HepG2 (cell line): Measurements from ENCODE around the gene VSIR. TPM values are rescaled to one million over a fixed set of nuclear protein-coding genes. Genes with fewer than 3 reads are reported as not detected.

Source experiments
- ATAC-seq: fragments of 200-7000 bp; cut with Tn5 transposase; 3 replicates; pipeline ENCODE4 v1.9.1; 2020; ENCODE audit warnings: mild to moderate bottlenecking, moderate library complexity
- BruUV-seq: library from RNA; stranded (reverse); fragments of 400-500 nt; replicated peaks from 2 replicates; lab custom pipeline; 2021; lab: Mats Ljungman, UMichigan
- CTCF ChIA-PET: fragments of 300-600 bp; formaldehyde crosslinking; extraction: SDS; loops from one replicate; lab custom pipeline; 2021; ENCODE audit warnings: low total read pairs, inconsistent platforms, low intra/inter-chr PET ratio; lab: Yijun Ruan, JAX
- POLR2A ChIA-PET: fragments of 350-600 bp; sonication (Branson Sonifier 250); formaldehyde crosslinking; loops from one replicate; lab custom pipeline; 2020; ENCODE audit warnings: antibody characterized with exemption, inconsistent platforms; lab: Yijun Ruan, JAX
- DNase-seq: peaks from one replicate; pipeline ENCODE4 v3.0.0-alpha.2; 2015; ENCODE audit warnings: low spot score
- FAIRE-seq: peaks from 3 replicates; lab custom pipeline; 2011; peaks lifted over from hg19 to GRCh38; lab: Jason Lieb, UNC
- H2AFZ ChIP-seq: one replicate; pipeline ENCODE4 v1.6.1; 2011; ENCODE audit warnings: low read length, inconsistent platforms
- H3K27ac ChIP-seq: fragments of 300-600 bp; 3 replicates; pipeline ENCODE4 v1.8.0; 2011; ENCODE audit warnings: mixed run types, mild to moderate bottlenecking, mixed read lengths, low read length, inconsistent platforms; ENCODE audit not compliant: insufficient read depth; ENCODE audit errors: extremely low read length
- H3K27me3 ChIP-seq, 2 experiments: fragments of 200-600 bp in 1 of 2; 2 replicates in 1 of 2; 3 replicates in 1 of 2; pipeline versions ENCODE4 v1.6.0 to v1.8.0; 2011; ENCODE audit warnings: low read length in 2 of 2, mild to moderate bottlenecking in 2 of 2, moderate library complexity in 2 of 2, inconsistent platforms in 1 of 2; ENCODE audit not compliant: insufficient read depth in 2 of 2, control insufficient read depth in 1 of 2
- H3K36me3 ChIP-seq, 2 experiments: fragments of 200-600 bp in 1 of 2; replicated peaks in 1 of 2; 2 replicates in 1 of 2; 3 replicates in 1 of 2; pipeline versions ENCODE4 v1.5.1 to v1.8.0; 2011; ENCODE audit warnings: low read length in 2 of 2, inconsistent platforms in 1 of 2; ENCODE audit not compliant: insufficient read depth in 2 of 2, control insufficient read depth in 1 of 2
- H3K4me1 ChIP-seq: 2 replicates; pipeline ENCODE4 v1.5.1; 2012; ENCODE audit warnings: low read length, inconsistent platforms; ENCODE audit not compliant: insufficient read depth
- H3K4me2 ChIP-seq: 2 replicates; pipeline ENCODE4 v1.6.0; 2011; ENCODE audit warnings: low read depth, low read length, inconsistent platforms
- H3K4me3 ChIP-seq, 3 experiments: fragments of 200-600 bp in 1 of 3; sonication (generic), shearing (Covaris generic) in 1 of 3; replicated peaks in 1 of 3; 2 replicates each; pipeline ENCODE4 v1.5.1; 2011 to 2016; ENCODE audit warnings: low read length in 3 of 3, inconsistent platforms in 2 of 3, low read depth in 2 of 3, mild to moderate bottlenecking in 2 of 3, control low read depth in 1 of 3, mixed read lengths in 1 of 3; ENCODE audit not compliant: insufficient read depth in 1 of 3
- H3K79me2 ChIP-seq: one replicate; pipeline ENCODE4 v1.6.1; 2011; ENCODE audit warnings: low read length, inconsistent platforms; ENCODE audit not compliant: insufficient read depth
- H3K9ac ChIP-seq: 2 replicates; pipeline ENCODE4 v1.6.0; 2011; ENCODE audit warnings: mild to moderate bottlenecking, low read depth, low read length, inconsistent platforms; ENCODE audit not compliant: insufficient read depth
- H3K9me3 ChIP-seq: 2 replicates; pipeline ENCODE4 v1.5.1; 2012; ENCODE audit warnings: mild to moderate bottlenecking, low read length
- H4K20me1 ChIP-seq: 2 replicates; pipeline ENCODE4 v1.6.0; 2011; ENCODE audit warnings: inconsistent platforms, mild to moderate bottlenecking, low read length, moderate library complexity; ENCODE audit not compliant: insufficient read depth
- AGO1 ChIP-seq: fragments of 200-400 bp; formaldehyde crosslinking; IDR thresholded peaks from 2 replicates; pipeline ENCODE4 v1.6.1; 2017; ENCODE audit warnings: mild to moderate bottlenecking, low read depth, low read length, moderate library complexity; ENCODE audit not compliant: poor library complexity, severe bottlenecking
- GABPA ChIP-seq, 2 experiments: IDR thresholded peaks; 2 replicates each; pipeline ENCODE4 v1.6.1; 2011 to 2016; ENCODE audit warnings: low read depth in 2 of 2, low read length in 1 of 2, missing biosample characterization in 1 of 2, missing genetic modification characterization in 1 of 2
- KLF11 ChIP-seq: IDR thresholded peaks from 2 replicates; pipeline ENCODE4 v1.6.1; 2016; ENCODE audit warnings: missing compliant biosample characterization
- KLF12 ChIP-seq: sonication (generic); formaldehyde crosslinking; IDR thresholded peaks from 2 replicates; pipeline ENCODE4 v1.4.0; 2020; ENCODE audit warnings: missing genetic modification reagents, borderline replicate concordance
- SALL1 ChIP-seq: sonication (generic); formaldehyde crosslinking; IDR thresholded peaks from 2 replicates; pipeline ENCODE4 v1.8.0; 2022; ENCODE audit warnings: mild to moderate bottlenecking, missing genetic modification reagents
- SMARCC2 ChIP-seq: fragments of 450-650 bp; IDR thresholded peaks from 2 replicates; pipeline ENCODE4 v1.6.1; 2017; ENCODE audit warnings: antibody characterized with exemption, mild to moderate bottlenecking
- SYNCRIP ChIP-seq: fragments of 200-400 bp; formaldehyde crosslinking; IDR thresholded peaks from 2 replicates; pipeline ENCODE4 v1.6.1; 2018; ENCODE audit warnings: mild to moderate bottlenecking, low read depth, low read length; ENCODE audit not compliant: insufficient read depth
- THYN1 ChIP-seq: sonication (generic); formaldehyde crosslinking; IDR thresholded peaks from 2 replicates; pipeline ENCODE4 v1.8.1; 2023; ENCODE audit warnings: low read depth, mild to moderate bottlenecking, moderate library complexity, missing genetic modification reagents, borderline replicate concordance
- ZC3H4 ChIP-seq: sonication (generic); formaldehyde crosslinking; IDR thresholded peaks from 2 replicates; pipeline ENCODE4 v1.4.0; 2020; ENCODE audit warnings: missing genetic modification reagents, borderline replicate concordance
- ZFX ChIP-seq: sonication (generic); formaldehyde crosslinking; IDR thresholded peaks from 2 replicates; pipeline ENCODE4 v1.4.0; 2020; ENCODE audit warnings: mild to moderate bottlenecking, low read depth, missing genetic modification reagents, moderate library complexity
- ZNF136 ChIP-seq: sonication (generic); formaldehyde crosslinking; IDR thresholded peaks from 2 replicates; pipeline ENCODE4 v1.8.1; 2022; ENCODE audit warnings: low read depth, mild to moderate bottlenecking, moderate library complexity, missing genetic modification reagents
- ZNF878 ChIP-seq: sonication (generic); formaldehyde crosslinking; IDR thresholded peaks from 2 replicates; pipeline ENCODE4 v1.8.1; 2023; ENCODE audit warnings: mild to moderate bottlenecking, missing genetic modification reagents, moderate library complexity
- WGBS: methylation state at CpG from one replicate; pipeline ENCODE4 v1.1.6; 2017; ENCODE audit warnings: low lambda C conversion rate; 5-methylcytosine and 5-hydroxymethylcytosine counted together
- in situ Hi-C: cut with HindIII; loops from 2 replicates; pipeline ENCODE4 v1.10.0; 2017; ENCODE audit warnings: low pct_unique_long_range_greater_than_20kb; ENCODE audit not compliant: extremely low pct_ligation_motif_present
- intact Hi-C: fragments of 100-400 bp; cut with micrococcal nuclease; formaldehyde crosslinking; loops from one replicate; pipeline ENCODE4 v1.10.0; 2022; ENCODE audit not compliant: unreplicated experiment
- polyA plus RNA-seq, 8 experiments: library from polyadenylated mRNA; depleted of rRNA in 3 of 8; stranded (reverse) in 7 of 8; unstranded in 1 of 8; fragments of >200 nt; fragmentation: Illumina TruSeq in 4 of 8; extraction: Trizol in 4 of 8; gene quantifications; 2 replicates each; pipeline versions ENCODE4 v1.2.1 to v1.2.3, GENCODE V29; 2011 to 2016; ENCODE audit warnings: low read depth in 4 of 8, missing spikeins in 1 of 8, mixed read lengths in 1 of 8; ENCODE audit not compliant: insufficient read depth in 1 of 8
- total RNA-seq, 5 experiments: library from RNA; depleted of rRNA; stranded (reverse); fragments of >200 nt; fragmentation: Illumina TruSeq; extraction: Trizol; gene quantifications; 2 replicates each; pipeline ENCODE4 v1.2.3, GENCODE V29; 2016; ENCODE audit warnings: low read depth in 1 of 5
- TF ChIP-seq, protein P1 (sequence below): sonication (generic); formaldehyde crosslinking; IDR thresholded peaks from 2 replicates; pipeline ENCODE4 v1.4.0; 2020; ENCODE audit warnings: missing genetic modification reagents, mild to moderate bottlenecking, borderline replicate concordance
- TF ChIP-seq, protein P2 (sequence below): sonication (generic); formaldehyde crosslinking; conservative IDR thresholded peaks from 2 replicates; pipeline ENCODE4 v1.4.0; 2020; ENCODE audit warnings: missing genetic modification reagents
- TF ChIP-seq, protein P3 (sequence below): conservative IDR thresholded peaks from 2 replicates; pipeline ENCODE4 v1.6.1; 2018; ENCODE audit warnings: missing genetic modification reagents

VSIR gene
- total and polyA plus RNA-seq, 2 of the 13 experiments (the other 11 are each of a cell fraction or from before 2014, with no cell fraction given) = 0.44 to 3.2 TPM

DNA sequence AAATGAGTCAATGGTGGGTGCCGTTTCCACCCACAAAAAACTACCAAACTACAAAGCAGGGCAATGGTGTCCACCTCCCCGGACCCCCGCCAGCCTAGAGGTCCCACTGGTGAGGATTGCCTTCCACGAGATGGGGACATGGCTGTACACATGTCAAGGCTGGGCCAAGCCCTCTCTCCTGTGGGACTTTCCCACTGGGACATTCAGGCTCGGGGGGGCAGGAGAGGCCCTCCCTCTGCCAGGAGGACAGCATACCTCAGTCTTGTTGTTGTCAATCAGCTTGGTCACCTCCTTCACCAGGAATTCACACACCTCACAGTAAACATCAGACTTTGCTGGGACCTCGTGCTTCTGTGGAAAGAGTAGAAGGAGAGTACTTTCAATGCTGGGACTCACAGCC lies 46.7 kb upstream of the VSIR start:
- ChIA-PET CTCF (no interaction called here), POLR2A (no interaction called here)
- Histone ChIP-seq H4K20me1 (no peaks in the 10 kb centered on the region), H3K36me3 (peaks cover 57 to 94% of the 10 kb centered on the region in 2 experiments), H3K9me3 (no peaks in the 10 kb centered on the region), H3K9ac (no peak overlapping the region), H2AFZ (no peak overlapping the region), H3K4me1 (no peaks in the 10 kb centered on the region), H3K27me3 (no peaks in the 10 kb centered on the region), H3K4me2 (no peak overlapping the region), H3K4me3 (no peak overlapping the region), H3K27ac (no peak overlapping the region), H3K79me2 (no peaks in the 10 kb centered on the region)
- intact Hi-C loops (no loop called here), in situ Hi-C loops (no loop called here)
- TF ChIP-seq SMARCC2 (no peak), ZFX (no peak), KLF12 (CRISPR knock-in tag) (no peak), ZNF136 (CRISPR knock-in tag) (no peak)
- TF ChIP-seq, protein P1, sequence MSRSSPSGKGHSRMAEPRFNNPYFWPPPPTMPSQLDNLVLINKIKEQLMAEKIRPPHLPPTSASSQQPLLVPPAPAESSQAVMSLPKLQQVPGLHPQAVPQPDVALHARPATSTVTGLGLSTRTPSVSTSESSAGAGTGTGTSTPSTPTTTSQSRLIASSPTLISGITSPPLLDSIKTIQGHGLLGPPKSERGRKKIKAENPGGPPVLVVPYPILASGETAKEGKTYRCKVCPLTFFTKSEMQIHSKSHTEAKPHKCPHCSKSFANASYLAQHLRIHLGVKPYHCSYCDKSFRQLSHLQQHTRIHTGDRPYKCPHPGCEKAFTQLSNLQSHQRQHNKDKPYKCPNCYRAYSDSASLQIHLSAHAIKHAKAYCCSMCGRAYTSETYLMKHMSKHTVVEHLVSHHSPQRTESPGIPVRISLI (CRISPR knock-in tag) = no peak
- DNase-seq (no peak), FAIRE-seq (no peak), ATAC-seq (no peak)
- WGBS = 96% methylated on average over 5 of the region's 6 CpGs
- no TSS peak for BruUV-seq

DNA sequence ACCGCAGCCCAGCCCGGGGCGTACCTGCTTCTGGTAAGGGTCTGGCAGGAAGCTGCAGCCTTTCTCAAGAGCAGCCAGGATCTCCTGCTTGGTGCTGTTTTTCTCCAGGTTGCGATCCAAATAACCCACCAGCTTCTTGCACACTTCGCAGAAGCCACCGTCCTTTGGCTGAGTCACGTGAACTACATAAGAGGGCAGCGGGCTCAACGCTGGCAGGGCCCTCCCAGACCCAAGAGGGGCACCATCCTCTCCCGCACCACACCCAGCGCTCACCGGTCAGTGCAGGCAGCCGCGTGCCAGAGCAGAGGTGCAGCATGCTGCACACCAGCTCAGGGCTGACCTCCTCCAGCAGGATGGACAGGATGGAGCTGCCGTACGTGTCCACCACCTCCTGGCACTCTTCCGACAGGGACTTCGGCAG lies 46.1 kb upstream of the VSIR start:
- Histone ChIP-seq H4K20me1 (no peaks in the 10 kb centered on the region), H3K4me1 (no peaks in the 10 kb centered on the region), H3K9me3 (no peaks in the 10 kb centered on the region), H3K27me3 (no peaks in the 10 kb centered on the region), H3K27ac (no peak overlapping the region), H2AFZ (no peak overlapping the region), H3K79me2 (no peaks in the 10 kb centered on the region), H3K4me3 (no peak overlapping the region), H3K4me2 (no peak overlapping the region), H3K9ac (no peak overlapping the region), H3K36me3 (peaks cover 55 to 89% of the 10 kb centered on the region in 2 experiments)
- ChIA-PET CTCF (no interaction called here), POLR2A (no interaction called here)
- intact Hi-C loops = no loop called here
- no peak for ATAC-seq
- BruUV-seq = no TSS peak
- no peak for FAIRE-seq
- WGBS = 97% methylated on average over 18 of the region's 18 CpGs
- no peak for DNase-seq
- in situ Hi-C loops = no loop called here
- TF ChIP-seq, protein P2, sequence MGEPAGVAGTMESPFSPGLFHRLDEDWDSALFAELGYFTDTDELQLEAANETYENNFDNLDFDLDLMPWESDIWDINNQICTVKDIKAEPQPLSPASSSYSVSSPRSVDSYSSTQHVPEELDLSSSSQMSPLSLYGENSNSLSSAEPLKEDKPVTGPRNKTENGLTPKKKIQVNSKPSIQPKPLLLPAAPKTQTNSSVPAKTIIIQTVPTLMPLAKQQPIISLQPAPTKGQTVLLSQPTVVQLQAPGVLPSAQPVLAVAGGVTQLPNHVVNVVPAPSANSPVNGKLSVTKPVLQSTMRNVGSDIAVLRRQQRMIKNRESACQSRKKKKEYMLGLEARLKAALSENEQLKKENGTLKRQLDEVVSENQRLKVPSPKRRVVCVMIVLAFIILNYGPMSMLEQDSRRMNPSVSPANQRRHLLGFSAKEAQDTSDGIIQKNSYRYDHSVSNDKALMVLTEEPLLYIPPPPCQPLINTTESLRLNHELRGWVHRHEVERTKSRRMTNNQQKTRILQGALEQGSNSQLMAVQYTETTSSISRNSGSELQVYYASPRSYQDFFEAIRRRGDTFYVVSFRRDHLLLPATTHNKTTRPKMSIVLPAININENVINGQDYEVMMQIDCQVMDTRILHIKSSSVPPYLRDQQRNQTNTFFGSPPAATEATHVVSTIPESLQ (CRISPR knock-in tag) = no peak
- no peak for TF ChIP-seq SALL1
- no peak for TF ChIP-seq ZNF878
- TF ChIP-seq AGO1 = no peak
- no peak for TF ChIP-seq SYNCRIP
- no peak for TF ChIP-seq KLF11 (CRISPR knock-in tag)
- no peak for TF ChIP-seq ZC3H4 (CRISPR knock-in tag)
- TF ChIP-seq, protein P3, sequence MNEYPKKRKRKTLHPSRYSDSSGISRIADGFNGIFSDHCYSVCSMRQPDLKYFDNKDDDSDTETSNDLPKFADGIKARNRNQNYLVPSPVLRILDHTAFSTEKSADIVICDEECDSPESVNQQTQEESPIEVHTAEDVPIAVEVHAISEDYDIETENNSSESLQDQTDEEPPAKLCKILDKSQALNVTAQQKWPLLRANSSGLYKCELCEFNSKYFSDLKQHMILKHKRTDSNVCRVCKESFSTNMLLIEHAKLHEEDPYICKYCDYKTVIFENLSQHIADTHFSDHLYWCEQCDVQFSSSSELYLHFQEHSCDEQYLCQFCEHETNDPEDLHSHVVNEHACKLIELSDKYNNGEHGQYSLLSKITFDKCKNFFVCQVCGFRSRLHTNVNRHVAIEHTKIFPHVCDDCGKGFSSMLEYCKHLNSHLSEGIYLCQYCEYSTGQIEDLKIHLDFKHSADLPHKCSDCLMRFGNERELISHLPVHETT (CRISPR knock-in tag) = no peak
- TF ChIP-seq THYN1 = no peak
- TF ChIP-seq GABPA (IDR thresholded peaks at IDR 0.05; ENCODE audit: low read depth, low read length) = no peak
- TF ChIP-seq GABPA (CRISPR knock-in tag; IDR thresholded peaks at IDR 0.05; ENCODE audit: low read depth) = no peak
